Measurements from ENCODE around the gene PTGS1. TPM values are rescaled to one million over a fixed set of nuclear protein-coding genes. Genes with fewer than 3 reads are reported as not detected.

PTGS1 gene
- total and polyA plus RNA-seq, 2 of the 8 experiments (the other 6 are each of a cell fraction or from before 2014, with no cell fraction given): 1.1 to 1.9 TPM

- H3K4me3 ChIP-seq (ENCODE audit: extremely low read depth in 1 of 4, insufficient read depth in 2 of 4, low read depth in 3 of 4, low read length in 4 of 4): no peak overlapping the region
- H3K14ac ChIP-seq (ENCODE audit: insufficient read length): no peak overlapping the region
- no peak overlapping the region for H2BK120ac ChIP-seq (replicated peaks; ENCODE audit: low read depth, low read length)
- POLR2A ChIA-PET (ENCODE audit: partially characterized antibody): no interaction called here
- DNase-seq (ENCODE audit: low read depth in 1 of 2, low spot score in 2 of 2) (no peak), FAIRE-seq (no peak)
- H2BK15ac ChIP-seq (ENCODE audit: low read length): no peak overlapping the region
- no peaks in the 10 kb centered on the region for H3K4me1 ChIP-seq (replicated peaks in 1 of 4; ENCODE audit: control insufficient read depth in 3 of 4, insufficient read depth in 4 of 4, low read length in 3 of 4)
- H3K9ac ChIP-seq (replicated peaks in 1 of 4; ENCODE audit: extremely low read depth in 1 of 4, low read depth in 3 of 4, low read length in 3 of 4): no peak overlapping the region
- H4K8ac ChIP-seq (ENCODE audit: extremely low read depth, insufficient read depth, low read length): no peak overlapping the region
- WGBS, 2 experiments (ENCODE audit: extremely low coverage in 1 of 2, insufficient coverage in 1 of 2, insufficient read length in 1 of 2, insufficient replicate concordance in 2 of 2, low coverage in 1 of 2, low lambda C conversion rate in 2 of 2, missing lambda C conversion rate in 1 of 2): 74% methylated on average over 2 of the region's 2 CpGs; no CpG with 5 or more reads in 1 of the 2 experiments
- H3K79me1 ChIP-seq (ENCODE audit: low read depth, low read length): no peaks in the 10 kb centered on the region
- H3K9me3 ChIP-seq (ENCODE audit: insufficient read depth in 2 of 2, low read depth in 1 of 2, low read length in 1 of 2): no peaks in the 10 kb centered on the region
- no peak overlapping the region for H3K56ac ChIP-seq (replicated peaks; ENCODE audit: insufficient read length, low read depth, low read length)
- no peak for TF ChIP-seq POLR2A (IDR thresholded peaks at IDR 0.05; ENCODE audit: control extremely low read depth in 1 of 2, low read depth in 2 of 2, low read length in 2 of 2)
- TF ChIP-seq JUN (IDR thresholded peaks at IDR 0.05; ENCODE audit: low read depth, low read length): no peak
- TF ChIP-seq SAP30 (IDR thresholded peaks at IDR 0.05; ENCODE audit: insufficient read depth, insufficient replicate concordance, low read length): no peak
- H2BK5ac ChIP-seq (ENCODE audit: low read depth, low read length): no peak overlapping the region
- H2BK20ac ChIP-seq (ENCODE audit: low read length): no peak overlapping the region
- H3K4me2 ChIP-seq (ENCODE audit: insufficient read depth in 1 of 2, low read depth in 2 of 2, low read length in 2 of 2): no peak overlapping the region
- H2AK5ac ChIP-seq (ENCODE audit: low read depth, low read length): no peak overlapping the region
- H3K79me2 ChIP-seq (ENCODE audit: control insufficient read depth in 1 of 2, insufficient read depth in 2 of 2, low read length in 2 of 2): no peaks in the 10 kb centered on the region
- H3K23me2 ChIP-seq (ENCODE audit: low read depth, low read length): no peaks in the 10 kb centered on the region
- H2BK12ac ChIP-seq (ENCODE audit: low read depth, low read length): no peak overlapping the region
- H3K23ac ChIP-seq (ENCODE audit: insufficient read length): no peak overlapping the region
- H4K91ac ChIP-seq (replicated peaks; ENCODE audit: insufficient read length, low read length): no peak overlapping the region
- H3K18ac ChIP-seq (ENCODE audit: extremely low read depth, low read length): no peak overlapping the region
- CTCF ChIA-PET (ENCODE audit: partially characterized antibody): interaction anchor here (1.1 to 1.2 kb wide), 3 partner anchors 18 to 413 kb away, joined by 3 to 4 read pairs (median 3); no protein-coding TSS in a partner anchor
- no peak overlapping the region for H2AFZ ChIP-seq (ENCODE audit: low read length)
- no peaks in the 10 kb centered on the region; a peak in 1 of 7 replicates for H3K27me3 ChIP-seq (replicated peaks in 1 of 4; ENCODE audit: control insufficient read depth in 3 of 4, extremely low read depth in 1 of 4, insufficient read depth in 3 of 4, low read length in 3 of 4)
- H4K20me1 ChIP-seq (replicated peaks in 1 of 2; ENCODE audit: control insufficient read depth in 1 of 2, insufficient read depth in 2 of 2, low read length in 2 of 2): no peaks in the 10 kb centered on the region
- H3K27ac ChIP-seq (ENCODE audit: low read depth, low read length): no peak overlapping the region
- no peaks in the 10 kb centered on the region; a peak in 1 of 8 replicates for H3K36me3 ChIP-seq (ENCODE audit: control insufficient read depth in 2 of 4, insufficient read depth in 4 of 4, low read length in 3 of 4)
- no peak overlapping the region for H3K4ac ChIP-seq (replicated peaks; ENCODE audit: insufficient read length, low read depth, low read length)
- H4K5ac ChIP-seq (ENCODE audit: insufficient read length, low read depth, low read length): no peak overlapping the region
These were observed 25.9 kb downstream of the PTGS1 start for GRCh38 chr9:122396614-122397148.

All from H1 (cell line).